Body of pancreas (tissue), 4 donors: ENCODE measurements around the gene NELFCD. TPM values are rescaled to one million over a fixed set of nuclear protein-coding genes. Genes with fewer than 3 reads are reported as not detected.

Experiments used
- ATAC-seq: fragments of 150-250 bp; one replicate; pipeline ENCODE4 v1.9.1; 2016
- DNase-seq, 4 donors: peaks; one replicate each; pipeline ENCODE4 v3.0.0-alpha.2; 2019
- H3K27ac ChIP-seq, 4 donors: fragments of 200-600 bp; sonication (generic); 1 replicate in 3 of 4; 2 replicates in 1 of 4; pipeline versions ENCODE4 v1.5.1 to v1.6.1; 2016 to 2019; ENCODE audit warnings: mild to moderate bottlenecking in 1 of 4, mixed read lengths in 1 of 4, moderate library complexity in 1 of 4
- H3K27me3 ChIP-seq, 2 donors: fragments of 200-600 bp; sonication (generic); one replicate each; pipeline ENCODE4 v1.6.0; 2016; ENCODE audit warnings: mild to moderate bottlenecking in 1 of 2
- H3K36me3 ChIP-seq, 2 donors: fragments of 200-600 bp; sonication (generic); replicated peaks in 1 of 2; 2 replicates each; pipeline ENCODE4 v1.5.1; 2016; ENCODE audit warnings: low read depth in 2 of 2; ENCODE audit not compliant: insufficient read depth in 1 of 2
- H3K4me1 ChIP-seq: fragments of 200-600 bp; sonication (generic); one replicate; pipeline ENCODE4 v1.6.0; 2016
- H3K4me3 ChIP-seq, 2 donors: fragments of 200-600 bp; sonication (generic); 1 replicate in 1 of 2; 2 replicates in 1 of 2; pipeline ENCODE4 v1.5.1; 2016 to 2019
- H3K9me3 ChIP-seq, 3 donors: fragments of 200-600 bp; sonication (generic); 1 replicate in 2 of 3; 2 replicates in 1 of 3; pipeline ENCODE4 v1.5.1; 2016
- POLR2A ChIP-seq, 3 donors: fragments of 450-650 bp; IDR thresholded peaks; one replicate each; pipeline ENCODE4 v1.6.1; 2016; ENCODE audit warnings: antibody characterized with exemption in 3 of 3, mild to moderate bottlenecking in 2 of 3
- WGBS, 2 donors: methylation state at CpG; one replicate each; pipeline ENCODE4 v1.1.5; 2017; 5-methylcytosine and 5-hydroxymethylcytosine counted together
- intact Hi-C: fragments of 100-400 bp; cut with DNase I; formaldehyde crosslinking; loops from one replicate; pipeline ENCODE4 v1.15.1; 2023
- total RNA-seq, 2 donors: library from RNA; depleted of rRNA; stranded (reverse); fragments of >200 nt; gene quantifications; one replicate each; pipeline ENCODE4 v1.1.0, GENCODE V29; 2016
- TF ChIP-seq, protein P1 (sequence below), 7 experiments: fragments of 450-650 bp in 4 of 7; fragments of 200-600 bp in 3 of 7; sonication (generic) in 3 of 7; IDR thresholded peaks; one replicate each; pipeline ENCODE4 v1.5.1; 2016 to 2019; ENCODE audit warnings: antibody characterized with exemption in 7 of 7

Gene NELFCD
- total RNA-seq, 2 donors from 2014 or later = 35.9 to 45.9 TPM

DNA sequence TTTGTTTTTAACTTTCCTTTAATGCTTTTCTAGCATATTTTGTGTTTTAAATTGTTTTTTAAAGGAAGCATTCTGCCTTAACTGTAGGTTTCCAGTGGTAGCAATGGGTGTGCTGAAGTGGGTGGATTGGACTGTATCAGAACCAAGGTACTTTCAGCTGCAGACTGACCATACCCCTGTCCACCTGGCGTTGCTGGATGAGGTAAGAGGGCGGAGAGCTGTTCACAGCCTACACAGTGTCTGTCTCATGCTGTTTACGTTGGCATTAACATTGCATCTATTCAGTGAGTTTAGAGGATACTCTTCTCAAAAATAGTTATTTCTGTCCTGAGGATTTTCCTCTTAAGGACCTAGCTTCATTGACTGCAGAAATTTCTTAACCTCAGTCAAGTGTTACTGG is 11.9 kb downstream of the NELFCD start:
- TF ChIP-seq, protein P1, sequence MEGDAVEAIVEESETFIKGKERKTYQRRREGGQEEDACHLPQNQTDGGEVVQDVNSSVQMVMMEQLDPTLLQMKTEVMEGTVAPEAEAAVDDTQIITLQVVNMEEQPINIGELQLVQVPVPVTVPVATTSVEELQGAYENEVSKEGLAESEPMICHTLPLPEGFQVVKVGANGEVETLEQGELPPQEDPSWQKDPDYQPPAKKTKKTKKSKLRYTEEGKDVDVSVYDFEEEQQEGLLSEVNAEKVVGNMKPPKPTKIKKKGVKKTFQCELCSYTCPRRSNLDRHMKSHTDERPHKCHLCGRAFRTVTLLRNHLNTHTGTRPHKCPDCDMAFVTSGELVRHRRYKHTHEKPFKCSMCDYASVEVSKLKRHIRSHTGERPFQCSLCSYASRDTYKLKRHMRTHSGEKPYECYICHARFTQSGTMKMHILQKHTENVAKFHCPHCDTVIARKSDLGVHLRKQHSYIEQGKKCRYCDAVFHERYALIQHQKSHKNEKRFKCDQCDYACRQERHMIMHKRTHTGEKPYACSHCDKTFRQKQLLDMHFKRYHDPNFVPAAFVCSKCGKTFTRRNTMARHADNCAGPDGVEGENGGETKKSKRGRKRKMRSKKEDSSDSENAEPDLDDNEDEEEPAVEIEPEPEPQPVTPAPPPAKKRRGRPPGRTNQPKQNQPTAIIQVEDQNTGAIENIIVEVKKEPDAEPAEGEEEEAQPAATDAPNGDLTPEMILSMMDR (IDR thresholded peaks at IDR 0.05) = no peak
- H3K36me3 ChIP-seq = peaks cover 11 to 49% of the 10 kb centered on the region in 2 donors
- ATAC-seq = no peak
- no peak overlapping the region for H3K4me3 ChIP-seq
- no peak for DNase-seq
- H3K27ac ChIP-seq = peak overlapping the region in 1 of 4 donors; percentile 33
- H3K4me1 ChIP-seq = peaks cover 15% of the 10 kb centered on the region
- 92 to 93% methylated on average over 3 of the region's 3 CpGs for WGBS, 2 donors
- intact Hi-C loops = no loop called here
- no peaks in the 10 kb centered on the region for H3K27me3 ChIP-seq
- H3K9me3 ChIP-seq = no peaks in the 10 kb centered on the region

DNA sequence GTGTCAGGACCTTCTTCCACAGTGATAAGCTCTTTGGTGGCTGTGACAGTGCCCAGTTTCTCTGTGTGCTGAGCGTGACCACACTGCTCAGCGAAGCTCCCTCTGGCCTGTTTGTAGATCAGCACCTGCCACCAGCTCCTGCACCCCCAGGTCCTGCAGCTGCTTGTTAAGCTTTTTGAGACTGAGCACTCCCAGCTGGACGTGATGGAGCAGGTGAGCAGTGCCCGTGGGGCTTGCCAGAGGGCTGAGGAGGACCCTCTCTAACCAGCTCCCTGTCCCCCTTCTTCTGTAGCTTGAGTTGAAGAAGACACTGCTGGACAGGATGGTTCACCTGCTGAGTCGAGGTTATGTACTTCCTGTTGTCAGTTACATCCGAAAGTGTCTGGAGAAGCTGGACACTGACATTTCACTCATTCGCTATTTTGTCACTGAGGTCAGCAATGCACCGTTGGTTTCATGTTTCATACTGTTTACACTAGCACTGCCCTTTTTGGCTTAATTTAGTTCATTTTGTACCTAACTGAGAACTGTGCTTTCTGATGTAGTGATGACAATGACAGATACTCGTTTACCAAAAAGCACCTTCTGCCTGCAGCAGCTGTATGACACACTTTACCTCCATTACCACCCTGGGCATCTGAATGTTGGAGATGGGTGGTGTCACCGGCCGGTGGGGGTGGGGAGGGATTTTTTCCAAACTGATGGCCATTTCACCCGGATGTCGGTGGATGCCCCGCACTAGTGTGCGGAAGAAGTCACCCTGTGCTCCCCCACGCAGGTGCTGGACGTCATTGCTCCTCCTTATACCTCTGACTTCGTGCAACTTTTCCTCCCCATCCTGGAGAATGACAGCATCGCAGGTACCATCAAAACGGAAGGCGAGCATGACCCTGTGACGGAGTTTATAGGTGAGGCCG is 12.5 kb downstream of the NELFCD start:
- WGBS, 2 donors = 83 to 84% methylated on average over 22 to 23 of the region's 23 CpGs
- H3K36me3 ChIP-seq = peaks cover 11 to 45% of the 10 kb centered on the region in 2 donors
- no peak for ATAC-seq

DNA sequence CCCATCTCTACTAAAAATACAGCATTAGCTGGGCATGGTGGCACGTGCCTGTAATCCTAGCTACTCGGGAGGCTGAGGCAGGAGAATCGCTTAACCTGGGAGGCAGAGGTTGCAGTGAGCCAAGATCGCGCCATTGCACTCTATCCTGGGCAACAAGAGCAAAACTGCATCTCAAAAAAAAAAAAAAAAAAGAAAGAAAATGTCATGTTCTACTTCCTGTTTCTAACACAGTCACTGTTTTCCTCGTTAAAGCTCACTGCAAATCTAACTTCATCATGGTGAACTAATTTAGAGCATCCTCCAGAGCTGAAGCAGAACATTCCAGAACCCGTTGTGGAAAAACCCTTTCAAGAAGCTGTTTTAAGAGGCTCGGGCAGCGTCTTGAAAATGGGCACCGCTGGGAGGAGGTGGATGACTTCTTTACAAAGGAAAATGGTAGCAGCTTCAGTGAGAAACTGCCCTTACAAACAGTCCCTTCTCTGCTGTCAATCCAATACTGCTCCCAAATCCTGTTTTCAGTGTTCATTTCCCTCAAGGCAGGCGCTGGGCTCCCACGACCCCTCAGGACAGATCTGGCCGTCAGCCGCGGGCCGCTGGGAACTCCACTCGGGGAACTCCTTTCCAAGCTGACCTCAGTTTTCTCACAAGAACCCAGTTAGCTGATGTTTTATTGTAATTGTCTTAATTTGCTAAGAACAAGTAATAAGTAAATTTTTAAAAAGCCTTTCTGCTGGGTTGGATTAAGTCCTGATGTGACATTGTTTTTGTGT is 13.5 kb downstream of the NELFCD start:
- no peak for TF ChIP-seq POLR2A (IDR thresholded peaks at IDR 0.05)
- TF ChIP-seq, protein P1 (IDR thresholded peaks at IDR 0.05) = no peak
- Histone ChIP-seq H3K27ac (peak overlapping the region in 2 of 4 donors; percentile 45 to 70), H3K9me3 (no peaks in the 10 kb centered on the region), H3K27me3 (no peaks in the 10 kb centered on the region), H3K36me3 (peaks cover 11 to 42% of the 10 kb centered on the region in 2 donors), H3K4me1 (peaks cover 15% of the 10 kb centered on the region), H3K4me3 (no peak overlapping the region)
- intact Hi-C loops = no loop called here
- 84 to 86% methylated on average over 17 of the region's 17 CpGs for whole genome bisulfite sequencing, 2 donors
- no peak for ATAC-seq
- DNase-seq = no peak

More for the DNA sequence above, 12.5 kb downstream of the NELFCD start:
- Histone ChIP-seq H3K27me3 (no peaks in the 10 kb centered on the region), H3K4me1 (peaks cover 15% of the 10 kb centered on the region), H3K9me3 (no peaks in the 10 kb centered on the region), H3K4me3 (no peak overlapping the region), H3K27ac (peak overlapping the region in 1 of 4 donors; percentile 33)
- intact Hi-C loops = no loop called here
- TF ChIP-seq, protein P1 (IDR thresholded peaks at IDR 0.05) = no peak
- no peak for TF ChIP-seq POLR2A (IDR thresholded peaks at IDR 0.05)
- DNase-seq = peak in 1 of 4 donors; percentile 8

DNA sequence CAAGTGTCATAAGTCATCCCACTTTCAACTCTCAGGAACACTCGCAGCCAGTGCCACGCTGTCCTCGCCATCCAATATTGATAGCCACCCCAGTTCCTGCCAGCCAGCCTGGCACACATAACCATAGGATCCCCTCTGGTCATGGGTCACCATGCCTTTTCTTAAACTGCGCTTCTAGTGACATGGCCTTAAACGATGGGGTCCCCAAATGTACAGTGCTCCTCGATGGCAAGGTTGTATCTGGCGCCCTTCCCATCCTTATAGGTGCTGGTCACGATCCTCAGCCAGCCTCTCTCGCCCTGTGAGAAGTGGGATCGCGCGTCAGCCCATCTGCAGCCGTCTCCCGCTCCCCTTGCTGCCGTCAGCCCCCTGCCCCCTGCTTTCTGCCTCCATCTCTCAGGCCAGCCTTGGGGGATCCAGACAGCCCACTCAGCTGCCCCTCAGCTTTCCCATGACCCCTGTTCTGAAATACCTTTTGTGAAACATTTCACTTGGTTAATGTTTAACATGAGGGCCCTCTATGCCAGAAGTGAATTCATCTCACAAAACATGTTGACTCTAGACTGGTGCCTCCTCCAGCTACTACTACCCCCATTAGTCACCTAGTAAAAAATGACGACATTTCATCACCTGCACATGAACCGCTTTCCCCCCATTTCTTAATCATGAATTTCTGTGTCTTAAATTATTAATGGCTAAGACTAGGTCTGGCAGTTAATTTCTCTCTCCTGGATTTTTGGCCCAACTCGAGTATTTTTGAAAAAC is 14.6 kb downstream of the NELFCD start:
- H3K4me3 ChIP-seq = no peak overlapping the region
- DNase-seq (peak in 1 of 4 donors; percentile 48), ATAC-seq (peak; percentile 74)
- H3K9me3 ChIP-seq = no peaks in the 10 kb centered on the region
- H3K36me3 ChIP-seq = peaks cover 11 to 34% of the 10 kb centered on the region in 2 donors
- peaks cover 15% of the 10 kb centered on the region for H3K4me1 ChIP-seq
- no peak for TF ChIP-seq POLR2A (IDR thresholded peaks at IDR 0.05)
- TF ChIP-seq, protein P1 (IDR thresholded peaks at IDR 0.05) = no peak
- intact Hi-C loops = no loop called here
- peak overlapping the region; percentile 19 to 70 (median 56) for H3K27ac ChIP-seq
- no peaks in the 10 kb centered on the region for H3K27me3 ChIP-seq
- 65 to 80% methylated on average over 15 to 16 of the region's 18 CpGs for WGBS, 2 donors
